Cardiac muscle cell (in vitro differentiated cells and primary cell): ENCODE results near the gene AFF1. TPM values are rescaled to one million over a fixed set of nuclear protein-coding genes. Genes with fewer than 3 reads are reported as not detected.

ENCODE experiments used
- DNase-seq, 2 donors: peaks; one replicate each; pipeline versions ENCODE4 v3.0.0 to v3.0.0-alpha.2; 2010 to 2017; ENCODE audit warnings: low read depth in 1 of 2, low spot score in 1 of 2
- H3K27ac ChIP-seq: fragments of 200-600 bp; sonication (generic); 2 replicates; pipeline ENCODE4 v1.5.1; 2016
- H3K27me3 ChIP-seq: fragments of 200-600 bp; sonication (generic); 2 replicates; pipeline ENCODE4 v1.6.0; 2016; ENCODE audit warnings: control low read depth
- H3K36me3 ChIP-seq: fragments of 200-600 bp; sonication (generic); 2 replicates; pipeline ENCODE4 v1.5.1; 2016; ENCODE audit warnings: control low read depth
- H3K4me1 ChIP-seq: fragments of 200-600 bp; sonication (generic); 2 replicates; pipeline ENCODE4 v1.8.1; 2017; ENCODE audit warnings: low read depth, mild to moderate bottlenecking, mixed run types
- H3K4me3 ChIP-seq: fragments of 200-600 bp; sonication (generic); 2 replicates; pipeline ENCODE4 v1.5.1; 2016; ENCODE audit warnings: mild to moderate bottlenecking
- H3K9me3 ChIP-seq: fragments of 200-600 bp; sonication (generic); 2 replicates; pipeline ENCODE4 v1.5.1; 2017; ENCODE audit warnings: low read depth, mild to moderate bottlenecking, control low read depth
- polyA plus RNA-seq: library from polyadenylated mRNA; unstranded; fragments of >200 nt; fragmentation: Nextera tagmentation; extraction: Ambion mirVana; gene quantifications from 2 replicates; pipeline ENCODE4 v1.2.1, GENCODE V29; 2016
- total RNA-seq: library from RNA; depleted of rRNA; stranded (reverse); fragments of >200 nt; gene quantifications from 2 replicates; pipeline ENCODE4 v1.2.3, GENCODE V29; 2016
- TF ChIP-seq, protein P1 (sequence below): IDR thresholded peaks from 2 replicates; pipeline ENCODE4 v1.5.1; 2012; ENCODE audit warnings: low read depth, mild to moderate bottlenecking, low read length

Gene AFF1
- total and polyA plus RNA-seq, 2 experiments from 2014 or later = 26.3 to 45.0 TPM

DNA sequence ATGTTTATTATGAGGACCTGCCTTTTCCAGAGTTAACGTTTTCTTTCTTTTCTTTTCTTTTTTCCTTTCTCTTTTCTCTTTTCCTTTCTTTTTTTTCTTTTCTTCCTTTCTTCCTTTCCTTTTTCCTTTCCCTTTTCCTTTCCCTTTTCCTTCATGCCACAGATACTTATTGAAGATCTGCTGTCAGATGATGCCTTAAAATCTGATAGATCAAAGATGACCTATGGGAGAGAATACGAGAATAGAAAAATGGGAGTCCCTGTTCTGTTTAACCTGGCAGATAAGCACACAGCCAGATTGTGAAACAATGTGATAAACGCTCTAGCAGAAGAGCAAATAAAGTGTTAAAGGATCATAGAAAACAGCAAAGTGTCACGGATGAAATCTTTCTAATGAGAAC is 38.9 kb downstream of the AFF1 start:
- H3K27me3 ChIP-seq = no peaks in the 10 kb centered on the region
- H3K27ac ChIP-seq = no peak overlapping the region
- TF ChIP-seq, protein P1, sequence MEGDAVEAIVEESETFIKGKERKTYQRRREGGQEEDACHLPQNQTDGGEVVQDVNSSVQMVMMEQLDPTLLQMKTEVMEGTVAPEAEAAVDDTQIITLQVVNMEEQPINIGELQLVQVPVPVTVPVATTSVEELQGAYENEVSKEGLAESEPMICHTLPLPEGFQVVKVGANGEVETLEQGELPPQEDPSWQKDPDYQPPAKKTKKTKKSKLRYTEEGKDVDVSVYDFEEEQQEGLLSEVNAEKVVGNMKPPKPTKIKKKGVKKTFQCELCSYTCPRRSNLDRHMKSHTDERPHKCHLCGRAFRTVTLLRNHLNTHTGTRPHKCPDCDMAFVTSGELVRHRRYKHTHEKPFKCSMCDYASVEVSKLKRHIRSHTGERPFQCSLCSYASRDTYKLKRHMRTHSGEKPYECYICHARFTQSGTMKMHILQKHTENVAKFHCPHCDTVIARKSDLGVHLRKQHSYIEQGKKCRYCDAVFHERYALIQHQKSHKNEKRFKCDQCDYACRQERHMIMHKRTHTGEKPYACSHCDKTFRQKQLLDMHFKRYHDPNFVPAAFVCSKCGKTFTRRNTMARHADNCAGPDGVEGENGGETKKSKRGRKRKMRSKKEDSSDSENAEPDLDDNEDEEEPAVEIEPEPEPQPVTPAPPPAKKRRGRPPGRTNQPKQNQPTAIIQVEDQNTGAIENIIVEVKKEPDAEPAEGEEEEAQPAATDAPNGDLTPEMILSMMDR = no peak
- no peak overlapping the region for H3K4me3 ChIP-seq
- no peaks in the 10 kb centered on the region for H3K36me3 ChIP-seq
- no peak for DNase-seq
- H3K4me1 ChIP-seq = peaks cover 31% of the 10 kb centered on the region
- no peaks in the 10 kb centered on the region for H3K9me3 ChIP-seq

DNA sequence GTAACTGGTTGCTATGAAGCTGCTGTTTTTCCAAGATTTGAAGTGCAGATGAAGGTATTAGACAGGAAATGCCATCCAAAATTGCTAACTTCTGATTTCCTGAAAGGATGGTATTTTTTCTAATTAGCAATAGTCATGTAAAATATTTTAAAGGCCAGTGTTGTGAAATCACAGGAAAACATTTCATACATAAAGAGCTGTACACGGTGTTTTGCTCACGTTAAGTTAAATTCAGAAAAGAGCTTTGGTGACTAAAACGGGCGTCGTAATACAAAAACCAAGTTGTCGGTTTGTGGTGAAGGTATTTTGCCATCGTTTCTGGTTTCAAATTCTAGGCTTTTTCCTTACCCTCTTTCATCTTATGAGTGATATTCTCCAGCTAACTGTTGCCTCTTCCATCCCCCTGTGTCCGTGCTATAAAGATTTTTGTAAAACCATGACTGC is 39.8 kb downstream of the AFF1 start:
- Histone ChIP-seq H3K27me3 (no peaks in the 10 kb centered on the region), H3K4me3 (no peak overlapping the region), H3K4me1 (peaks cover 31% of the 10 kb centered on the region), H3K9me3 (no peaks in the 10 kb centered on the region), H3K36me3 (no peaks in the 10 kb centered on the region), H3K27ac (no peak overlapping the region)
- TF ChIP-seq, protein P1 = no peak
- DNase-seq = peak in 1 of 2 donors; percentile 29

DNA sequence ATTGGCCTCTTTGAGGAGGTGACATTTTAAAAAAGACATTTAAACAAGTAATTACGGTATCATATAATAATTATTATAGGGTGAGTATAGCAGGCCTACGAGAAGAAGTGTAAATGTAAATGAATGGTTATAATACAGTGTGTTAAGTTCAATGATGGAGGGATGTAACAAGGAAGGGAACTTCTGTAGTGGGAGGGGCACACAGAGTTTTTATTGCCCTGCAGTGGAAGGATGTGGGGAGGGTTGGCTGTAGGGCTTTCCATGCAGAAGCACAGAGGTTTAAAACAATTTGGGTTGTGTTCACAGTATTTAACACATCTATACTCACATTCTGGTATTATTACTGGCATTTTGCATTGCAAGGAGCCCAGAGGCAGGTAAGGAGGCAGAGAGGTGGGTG is 41.1 kb downstream of the AFF1 start:
- H3K4me3 ChIP-seq = no peak overlapping the region
- TF ChIP-seq, protein P1 = no peak
- no peak for DNase-seq

DNA sequence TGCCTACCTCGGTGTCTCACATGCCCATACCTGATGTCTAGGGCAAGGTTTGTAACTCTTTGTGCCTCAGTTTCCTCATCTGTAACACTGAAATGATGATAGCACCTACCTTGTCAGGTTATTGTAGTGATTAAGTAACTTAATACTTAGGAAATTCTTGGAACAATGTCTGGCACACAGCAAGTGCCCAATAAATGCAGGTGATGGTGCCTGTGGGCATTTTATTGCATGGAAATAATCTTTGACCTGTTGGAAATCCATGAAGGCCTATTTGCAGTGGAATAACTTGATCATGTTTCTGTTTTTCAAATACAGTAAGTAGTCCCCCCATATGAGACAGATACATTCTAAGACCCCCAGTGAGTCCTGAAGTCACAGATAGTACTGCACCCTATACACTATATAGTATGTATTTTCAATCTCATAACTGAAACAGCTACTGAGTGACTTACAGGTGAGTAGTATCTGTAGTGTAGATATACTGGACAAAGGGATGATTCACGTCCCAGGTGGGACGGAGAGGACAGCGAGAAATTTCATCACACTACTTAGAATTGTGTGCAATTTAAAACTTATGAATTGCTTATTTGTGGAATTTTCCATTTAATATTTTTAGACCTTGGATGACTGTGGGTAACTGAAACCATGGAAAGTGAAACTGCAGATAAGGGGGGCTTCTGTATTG is 42.1 kb downstream of the AFF1 start:
- Histone ChIP-seq H3K27me3 (no peaks in the 10 kb centered on the region), H3K4me3 (no peak overlapping the region), H3K27ac (no peak overlapping the region), H3K4me1 (peaks cover 16% of the 10 kb centered on the region), H3K36me3 (no peaks in the 10 kb centered on the region), H3K9me3 (no peaks in the 10 kb centered on the region)
- TF ChIP-seq, protein P1 = no peak
- no peak for DNase-seq

More for the DNA sequence above, 41.1 kb downstream of the AFF1 start:
- Histone ChIP-seq H3K27me3 (no peaks in the 10 kb centered on the region), H3K36me3 (no peaks in the 10 kb centered on the region), H3K27ac (no peak overlapping the region), H3K9me3 (no peaks in the 10 kb centered on the region), H3K4me1 (peaks cover 23% of the 10 kb centered on the region)

DNA sequence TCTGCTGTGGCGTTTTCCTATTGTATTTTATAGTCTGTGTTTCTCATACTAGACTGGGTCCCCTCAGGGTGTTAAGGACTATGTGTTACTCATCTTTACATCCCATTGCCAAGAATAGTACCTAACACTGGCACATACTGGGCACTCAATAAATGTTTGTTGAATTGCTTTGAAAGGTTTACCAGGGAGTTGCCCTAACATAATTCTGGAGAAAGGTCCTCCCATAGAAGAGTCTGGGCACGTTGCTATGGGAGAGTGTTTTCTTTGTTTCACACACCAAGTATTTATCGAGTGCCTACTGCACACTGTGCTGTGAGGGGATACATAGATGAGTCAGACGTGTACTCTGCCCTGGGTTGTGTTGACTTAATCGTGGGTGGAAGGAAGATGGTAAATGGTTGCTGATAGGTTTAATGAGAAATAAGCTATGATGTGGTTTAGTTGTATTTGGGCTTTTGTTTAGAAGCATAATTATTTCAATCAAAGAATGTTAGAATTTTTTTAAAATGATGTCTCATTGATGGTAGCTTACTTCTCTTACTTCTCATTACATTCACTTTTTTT is 42.9 kb downstream of the AFF1 start:
- no peaks in the 10 kb centered on the region for H3K27me3 ChIP-seq
- peaks cover 13% of the 10 kb centered on the region for H3K4me1 ChIP-seq
- H3K27ac ChIP-seq = no peak overlapping the region
- H3K36me3 ChIP-seq = no peaks in the 10 kb centered on the region
- no peaks in the 10 kb centered on the region for H3K9me3 ChIP-seq
- no peak overlapping the region for H3K4me3 ChIP-seq
- peak in 1 of 2 donors; percentile 53 for DNase-seq
- TF ChIP-seq, protein P1 = no peak
